Measurements from ENCODE around the gene CLCNKA. TPM values are rescaled to one million over a fixed set of nuclear protein-coding genes. Genes with fewer than 3 reads are reported as not detected.
A peak's percentile ranks its signal among the peaks of the same experiment; 100 is the strongest.

CLCNKA gene
- total and polyA plus RNA-seq, 2 of the 8 experiments (the other 6 are each of a cell fraction or from before 2014, with no cell fraction given): 0.95 to 2.0 TPM

GRCh38 chr1:16082283-16083038, 60.6 kb downstream of the CLCNKA start (continued):
- TF ChIP-seq EZH2 (IDR thresholded peaks at IDR 0.05; ENCODE audit: low read depth, low read length, severe bottlenecking): no peak
- TF ChIP-seq, protein P1, sequence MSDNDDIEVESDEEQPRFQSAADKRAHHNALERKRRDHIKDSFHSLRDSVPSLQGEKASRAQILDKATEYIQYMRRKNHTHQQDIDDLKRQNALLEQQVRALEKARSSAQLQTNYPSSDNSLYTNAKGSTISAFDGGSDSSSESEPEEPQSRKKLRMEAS (IDR thresholded peaks at IDR 0.05): no peak
- no peak for TF ChIP-seq ASH2L (IDR thresholded peaks at IDR 0.05; ENCODE audit: low read length)
- no peak for TF ChIP-seq BRCA1 (IDR thresholded peaks at IDR 0.05; ENCODE audit: low read depth, low read length)
- TF ChIP-seq, protein P2, sequence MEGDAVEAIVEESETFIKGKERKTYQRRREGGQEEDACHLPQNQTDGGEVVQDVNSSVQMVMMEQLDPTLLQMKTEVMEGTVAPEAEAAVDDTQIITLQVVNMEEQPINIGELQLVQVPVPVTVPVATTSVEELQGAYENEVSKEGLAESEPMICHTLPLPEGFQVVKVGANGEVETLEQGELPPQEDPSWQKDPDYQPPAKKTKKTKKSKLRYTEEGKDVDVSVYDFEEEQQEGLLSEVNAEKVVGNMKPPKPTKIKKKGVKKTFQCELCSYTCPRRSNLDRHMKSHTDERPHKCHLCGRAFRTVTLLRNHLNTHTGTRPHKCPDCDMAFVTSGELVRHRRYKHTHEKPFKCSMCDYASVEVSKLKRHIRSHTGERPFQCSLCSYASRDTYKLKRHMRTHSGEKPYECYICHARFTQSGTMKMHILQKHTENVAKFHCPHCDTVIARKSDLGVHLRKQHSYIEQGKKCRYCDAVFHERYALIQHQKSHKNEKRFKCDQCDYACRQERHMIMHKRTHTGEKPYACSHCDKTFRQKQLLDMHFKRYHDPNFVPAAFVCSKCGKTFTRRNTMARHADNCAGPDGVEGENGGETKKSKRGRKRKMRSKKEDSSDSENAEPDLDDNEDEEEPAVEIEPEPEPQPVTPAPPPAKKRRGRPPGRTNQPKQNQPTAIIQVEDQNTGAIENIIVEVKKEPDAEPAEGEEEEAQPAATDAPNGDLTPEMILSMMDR (IDR thresholded peaks at IDR 0.05; ENCODE audit: control extremely low read depth in 1 of 3, insufficient read depth in 1 of 3, low read depth in 1 of 3, low read length in 3 of 3): peak; percentile 92 to 97 (median 94)
- peak; percentile 88 to 91 for TF ChIP-seq RAD21 (IDR thresholded peaks at IDR 0.05 in 1 of 2, conservative IDR thresholded peaks at IDR 0.05 in 1 of 2; ENCODE audit: low read depth in 2 of 2, low read length in 2 of 2)
- no peak for TF ChIP-seq POLR2A (IDR thresholded peaks at IDR 0.05; ENCODE audit: control extremely low read depth in 1 of 2, low read depth in 2 of 2, low read length in 2 of 2)
